Measurements from ENCODE around the gene ZNF627.

DNA sequence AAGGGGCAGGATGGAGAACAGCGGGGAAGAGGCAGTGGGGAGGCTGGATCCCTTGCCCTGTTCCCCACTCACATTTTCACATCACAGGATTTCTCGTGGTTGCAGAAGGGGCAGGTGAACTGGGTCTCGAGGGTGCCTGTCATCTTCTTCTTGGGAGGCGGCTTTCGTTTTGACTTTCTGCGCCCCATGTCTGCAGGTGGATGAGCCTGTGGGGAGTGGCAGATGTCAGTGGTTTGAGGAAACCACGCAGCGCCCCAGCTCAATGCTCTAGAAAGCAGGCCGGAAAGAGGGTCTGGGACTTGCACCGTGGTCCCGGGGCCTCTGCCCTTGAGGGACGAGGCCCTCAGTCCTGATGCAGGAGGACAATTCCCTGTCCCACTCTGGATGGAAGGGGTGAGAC, 43.1 kb upstream of the ZNF627 start:
- TF ChIP-seq, protein P1, sequence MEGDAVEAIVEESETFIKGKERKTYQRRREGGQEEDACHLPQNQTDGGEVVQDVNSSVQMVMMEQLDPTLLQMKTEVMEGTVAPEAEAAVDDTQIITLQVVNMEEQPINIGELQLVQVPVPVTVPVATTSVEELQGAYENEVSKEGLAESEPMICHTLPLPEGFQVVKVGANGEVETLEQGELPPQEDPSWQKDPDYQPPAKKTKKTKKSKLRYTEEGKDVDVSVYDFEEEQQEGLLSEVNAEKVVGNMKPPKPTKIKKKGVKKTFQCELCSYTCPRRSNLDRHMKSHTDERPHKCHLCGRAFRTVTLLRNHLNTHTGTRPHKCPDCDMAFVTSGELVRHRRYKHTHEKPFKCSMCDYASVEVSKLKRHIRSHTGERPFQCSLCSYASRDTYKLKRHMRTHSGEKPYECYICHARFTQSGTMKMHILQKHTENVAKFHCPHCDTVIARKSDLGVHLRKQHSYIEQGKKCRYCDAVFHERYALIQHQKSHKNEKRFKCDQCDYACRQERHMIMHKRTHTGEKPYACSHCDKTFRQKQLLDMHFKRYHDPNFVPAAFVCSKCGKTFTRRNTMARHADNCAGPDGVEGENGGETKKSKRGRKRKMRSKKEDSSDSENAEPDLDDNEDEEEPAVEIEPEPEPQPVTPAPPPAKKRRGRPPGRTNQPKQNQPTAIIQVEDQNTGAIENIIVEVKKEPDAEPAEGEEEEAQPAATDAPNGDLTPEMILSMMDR (tag by site-specific recombination; IDR thresholded peaks at IDR 0.05) = no peak
- TF ChIP-seq ZFP3 (tag by site-specific recombination; IDR thresholded peaks at IDR 0.05; ENCODE audit: low read depth) (no peak), ZNF366 (tag by site-specific recombination; conservative IDR thresholded peaks at IDR 0.05) (no peak), ZNF24 (tag by site-specific recombination; IDR thresholded peaks at IDR 0.05) (no peak), SP2 (tag by site-specific recombination; IDR thresholded peaks at IDR 0.05) (no peak), ZBTB7A (tag by site-specific recombination; IDR thresholded peaks at IDR 0.05; ENCODE audit: low read depth) (no peak), GLI4 (tag by site-specific recombination; IDR thresholded peaks at IDR 0.05) (no peak), ZBTB21 (tag by site-specific recombination; IDR thresholded peaks at IDR 0.05) (no peak)
- TF ChIP-seq, protein P2, sequence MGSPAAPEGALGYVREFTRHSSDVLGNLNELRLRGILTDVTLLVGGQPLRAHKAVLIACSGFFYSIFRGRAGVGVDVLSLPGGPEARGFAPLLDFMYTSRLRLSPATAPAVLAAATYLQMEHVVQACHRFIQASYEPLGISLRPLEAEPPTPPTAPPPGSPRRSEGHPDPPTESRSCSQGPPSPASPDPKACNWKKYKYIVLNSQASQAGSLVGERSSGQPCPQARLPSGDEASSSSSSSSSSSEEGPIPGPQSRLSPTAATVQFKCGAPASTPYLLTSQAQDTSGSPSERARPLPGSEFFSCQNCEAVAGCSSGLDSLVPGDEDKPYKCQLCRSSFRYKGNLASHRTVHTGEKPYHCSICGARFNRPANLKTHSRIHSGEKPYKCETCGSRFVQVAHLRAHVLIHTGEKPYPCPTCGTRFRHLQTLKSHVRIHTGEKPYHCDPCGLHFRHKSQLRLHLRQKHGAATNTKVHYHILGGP (tag by site-specific recombination; IDR thresholded peaks at IDR 0.05) = no peak
- TF ChIP-seq, protein P3, sequence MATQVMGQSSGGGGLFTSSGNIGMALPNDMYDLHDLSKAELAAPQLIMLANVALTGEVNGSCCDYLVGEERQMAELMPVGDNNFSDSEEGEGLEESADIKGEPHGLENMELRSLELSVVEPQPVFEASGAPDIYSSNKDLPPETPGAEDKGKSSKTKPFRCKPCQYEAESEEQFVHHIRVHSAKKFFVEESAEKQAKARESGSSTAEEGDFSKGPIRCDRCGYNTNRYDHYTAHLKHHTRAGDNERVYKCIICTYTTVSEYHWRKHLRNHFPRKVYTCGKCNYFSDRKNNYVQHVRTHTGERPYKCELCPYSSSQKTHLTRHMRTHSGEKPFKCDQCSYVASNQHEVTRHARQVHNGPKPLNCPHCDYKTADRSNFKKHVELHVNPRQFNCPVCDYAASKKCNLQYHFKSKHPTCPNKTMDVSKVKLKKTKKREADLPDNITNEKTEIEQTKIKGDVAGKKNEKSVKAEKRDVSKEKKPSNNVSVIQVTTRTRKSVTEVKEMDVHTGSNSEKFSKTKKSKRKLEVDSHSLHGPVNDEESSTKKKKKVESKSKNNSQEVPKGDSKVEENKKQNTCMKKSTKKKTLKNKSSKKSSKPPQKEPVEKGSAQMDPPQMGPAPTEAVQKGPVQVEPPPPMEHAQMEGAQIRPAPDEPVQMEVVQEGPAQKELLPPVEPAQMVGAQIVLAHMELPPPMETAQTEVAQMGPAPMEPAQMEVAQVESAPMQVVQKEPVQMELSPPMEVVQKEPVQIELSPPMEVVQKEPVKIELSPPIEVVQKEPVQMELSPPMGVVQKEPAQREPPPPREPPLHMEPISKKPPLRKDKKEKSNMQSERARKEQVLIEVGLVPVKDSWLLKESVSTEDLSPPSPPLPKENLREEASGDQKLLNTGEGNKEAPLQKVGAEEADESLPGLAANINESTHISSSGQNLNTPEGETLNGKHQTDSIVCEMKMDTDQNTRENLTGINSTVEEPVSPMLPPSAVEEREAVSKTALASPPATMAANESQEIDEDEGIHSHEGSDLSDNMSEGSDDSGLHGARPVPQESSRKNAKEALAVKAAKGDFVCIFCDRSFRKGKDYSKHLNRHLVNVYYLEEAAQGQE (tag by site-specific recombination; IDR thresholded peaks at IDR 0.05) = no peak
